ENCODE data around the gene SCN10A.

SCN10A gene

DNA sequence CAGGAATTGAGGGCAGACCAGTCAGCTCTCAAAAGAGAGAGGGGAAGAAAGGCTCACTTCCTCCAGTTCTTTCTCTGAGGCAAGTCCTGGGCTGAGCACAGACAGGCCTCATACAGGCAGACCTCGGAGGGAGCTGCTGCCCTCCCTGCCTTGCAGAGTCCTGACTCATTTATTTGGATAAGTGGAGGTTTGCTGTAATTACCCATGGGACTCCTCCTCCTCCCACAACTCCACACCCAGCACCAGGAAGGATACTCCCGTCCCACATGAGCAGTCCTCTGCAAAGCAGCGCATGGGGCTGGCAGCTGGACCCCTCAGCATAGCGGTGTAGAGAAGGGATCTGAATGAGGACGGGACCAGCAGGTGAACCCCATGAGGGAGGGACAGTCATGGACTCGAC lies 13.4 kb upstream of the SCN10A start:
- FAIRE-seq (no peak), DNase-seq (ENCODE audit: insufficient read length, low spot score) (no peak)
- TF ChIP-seq PAX5 (IDR thresholded peaks at IDR 0.05; ENCODE audit: insufficient read depth, low read length, severe bottlenecking) = no peak
- TF ChIP-seq SPI1 (IDR thresholded peaks at IDR 0.05; ENCODE audit: low read depth, low read length) = no peak
- no peak for TF ChIP-seq POLR2AphosphoS5 (IDR thresholded peaks at IDR 0.05; ENCODE audit: low read depth, low read length)
- no peak for TF ChIP-seq TAF1 (IDR thresholded peaks at IDR 0.05; ENCODE audit: low read depth, low read length)
- TF ChIP-seq POLR2A (IDR thresholded peaks at IDR 0.05; ENCODE audit: low read depth, low read length) = no peak
- no peak for TF ChIP-seq POU2F2 (IDR thresholded peaks at IDR 0.05; ENCODE audit: low read depth, low read length)

- no peak for TF ChIP-seq PAX5 (IDR thresholded peaks at IDR 0.05; ENCODE audit: insufficient read depth, low read length, severe bottlenecking)
- TF ChIP-seq SPI1 (IDR thresholded peaks at IDR 0.05; ENCODE audit: low read depth, low read length) = no peak
- TF ChIP-seq POLR2AphosphoS5 (IDR thresholded peaks at IDR 0.05; ENCODE audit: low read depth, low read length) = no peak
- TF ChIP-seq POU2F2 (IDR thresholded peaks at IDR 0.05; ENCODE audit: low read depth, low read length) = no peak
- no peak for TF ChIP-seq TAF1 (IDR thresholded peaks at IDR 0.05; ENCODE audit: low read depth, low read length)
- no peak for TF ChIP-seq POLR2A (IDR thresholded peaks at IDR 0.05; ENCODE audit: low read depth, low read length)
- DNase-seq (ENCODE audit: insufficient read length, low spot score) = no peak
- FAIRE-seq = no peak
Observed at GRCh38 chr3:38828681-38829080, 12.7 kb upstream of the SCN10A start.

DNA sequence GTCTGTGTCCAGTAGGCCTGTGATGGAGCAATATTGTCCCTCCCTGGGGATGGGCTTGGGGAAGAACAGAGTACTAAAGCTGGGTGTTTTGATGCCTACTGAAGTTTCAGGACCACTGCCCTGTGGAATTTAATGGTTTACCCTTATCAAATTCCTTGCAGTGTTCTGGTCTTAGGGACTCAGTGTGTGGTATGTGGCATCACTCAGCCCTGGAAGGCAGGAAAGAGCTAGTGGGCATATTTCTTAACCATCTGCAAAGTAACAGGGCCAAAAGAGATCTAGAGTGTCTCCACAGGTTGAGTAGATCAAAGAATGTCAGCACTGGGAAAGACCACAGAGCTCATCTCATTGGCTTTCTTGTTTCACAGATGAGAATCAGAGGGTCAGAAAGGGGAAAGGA lies 11.8 kb upstream of the SCN10A start:
- TF ChIP-seq PAX5 (IDR thresholded peaks at IDR 0.05; ENCODE audit: insufficient read depth, low read length, severe bottlenecking) (no peak), TAF1 (IDR thresholded peaks at IDR 0.05; ENCODE audit: low read depth, low read length) (no peak), POU2F2 (IDR thresholded peaks at IDR 0.05; ENCODE audit: low read depth, low read length) (no peak), POLR2A (IDR thresholded peaks at IDR 0.05; ENCODE audit: low read depth, low read length) (no peak), POLR2AphosphoS5 (IDR thresholded peaks at IDR 0.05; ENCODE audit: low read depth, low read length) (no peak), SPI1 (IDR thresholded peaks at IDR 0.05; ENCODE audit: low read depth, low read length) (no peak)
- DNase-seq (ENCODE audit: insufficient read length, low spot score) (no peak), FAIRE-seq (no peak)

- DNase-seq (ENCODE audit: insufficient read length, low spot score) = no peak
- no peak for FAIRE-seq
- TF ChIP-seq SPI1 (IDR thresholded peaks at IDR 0.05; ENCODE audit: low read depth, low read length) (no peak), POU2F2 (IDR thresholded peaks at IDR 0.05; ENCODE audit: low read depth, low read length) (no peak), TAF1 (IDR thresholded peaks at IDR 0.05; ENCODE audit: low read depth, low read length) (no peak), POLR2AphosphoS5 (IDR thresholded peaks at IDR 0.05; ENCODE audit: low read depth, low read length) (no peak), POLR2A (IDR thresholded peaks at IDR 0.05; ENCODE audit: low read depth, low read length) (no peak), PAX5 (IDR thresholded peaks at IDR 0.05; ENCODE audit: insufficient read depth, low read length, severe bottlenecking) (no peak)
Observed at GRCh38 chr3:38826001-38826400, 10.0 kb upstream of the SCN10A start.

GRCh38 chr3:38824349-38824748 lies 8.3 kb upstream of the SCN10A start:
- FAIRE-seq = no peak
- no peak for DNase-seq (ENCODE audit: insufficient read length, low spot score)
- no peak for TF ChIP-seq POU2F2 (IDR thresholded peaks at IDR 0.05; ENCODE audit: low read depth, low read length)
- no peak for TF ChIP-seq SPI1 (IDR thresholded peaks at IDR 0.05; ENCODE audit: low read depth, low read length)
- TF ChIP-seq POLR2A (IDR thresholded peaks at IDR 0.05; ENCODE audit: low read depth, low read length) = no peak
- TF ChIP-seq PAX5 (IDR thresholded peaks at IDR 0.05; ENCODE audit: insufficient read depth, low read length, severe bottlenecking) = no peak
- no peak for TF ChIP-seq POLR2AphosphoS5 (IDR thresholded peaks at IDR 0.05; ENCODE audit: low read depth, low read length)
- TF ChIP-seq TAF1 (IDR thresholded peaks at IDR 0.05; ENCODE audit: low read depth, low read length) = no peak

DNA sequence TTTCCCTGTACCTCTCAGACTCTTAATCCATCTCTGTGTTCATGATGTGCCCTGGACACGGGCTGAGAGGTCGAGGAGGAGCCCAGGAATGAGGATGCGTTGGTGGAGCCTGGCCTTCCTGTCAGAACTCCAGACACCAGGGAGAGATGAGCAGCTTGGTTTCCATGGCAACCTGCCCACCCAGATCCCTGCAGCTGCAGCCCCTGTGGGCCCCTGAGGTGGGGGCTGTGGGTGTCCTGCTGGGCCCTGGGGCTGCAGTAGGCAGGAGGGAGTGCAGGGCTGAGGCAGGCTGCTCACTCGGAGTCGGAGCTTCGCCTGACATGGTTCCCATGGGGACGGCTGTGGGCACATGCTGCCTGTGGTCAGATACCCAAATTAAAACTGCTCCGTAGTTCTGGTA lies 7.7 kb upstream of the SCN10A start:
- DNase-seq (ENCODE audit: insufficient read length, low spot score) (no peak), FAIRE-seq (no peak)
- TF ChIP-seq PAX5 (IDR thresholded peaks at IDR 0.05; ENCODE audit: insufficient read depth, low read length, severe bottlenecking) = no peak
- TF ChIP-seq POLR2AphosphoS5 (IDR thresholded peaks at IDR 0.05; ENCODE audit: low read depth, low read length) = no peak
- no peak for TF ChIP-seq SPI1 (IDR thresholded peaks at IDR 0.05; ENCODE audit: low read depth, low read length)
- no peak for TF ChIP-seq POU2F2 (IDR thresholded peaks at IDR 0.05; ENCODE audit: low read depth, low read length)
- no peak for TF ChIP-seq TAF1 (IDR thresholded peaks at IDR 0.05; ENCODE audit: low read depth, low read length)
- TF ChIP-seq POLR2A (IDR thresholded peaks at IDR 0.05; ENCODE audit: low read depth, low read length) = no peak

DNA sequence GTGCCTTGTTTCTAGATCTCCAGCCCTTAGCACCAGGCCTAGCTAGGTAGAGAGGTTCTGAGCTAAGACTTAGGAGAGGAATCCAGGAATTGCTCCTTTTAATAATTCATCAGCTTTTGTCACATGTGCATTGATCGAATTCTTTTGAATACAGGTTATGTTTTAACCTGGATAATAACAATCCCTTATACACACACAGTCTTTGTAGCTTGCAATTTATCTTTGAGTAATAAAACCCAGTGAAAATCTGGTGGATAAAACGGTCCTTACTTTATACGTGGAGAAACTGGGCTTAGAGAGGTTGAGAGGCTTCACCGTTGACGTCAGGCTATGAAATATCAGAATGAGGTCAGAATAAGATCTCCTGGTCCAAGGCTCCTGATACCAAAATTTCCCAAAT lies 7.2 kb upstream of the SCN10A start:
- TF ChIP-seq PAX5 (IDR thresholded peaks at IDR 0.05; ENCODE audit: insufficient read depth, low read length, severe bottlenecking) (no peak), SPI1 (IDR thresholded peaks at IDR 0.05; ENCODE audit: low read depth, low read length) (no peak), POLR2A (IDR thresholded peaks at IDR 0.05; ENCODE audit: low read depth, low read length) (no peak), POU2F2 (IDR thresholded peaks at IDR 0.05; ENCODE audit: low read depth, low read length) (no peak)
- no peak for FAIRE-seq
- DNase-seq (ENCODE audit: insufficient read length, low spot score) = no peak

DNA sequence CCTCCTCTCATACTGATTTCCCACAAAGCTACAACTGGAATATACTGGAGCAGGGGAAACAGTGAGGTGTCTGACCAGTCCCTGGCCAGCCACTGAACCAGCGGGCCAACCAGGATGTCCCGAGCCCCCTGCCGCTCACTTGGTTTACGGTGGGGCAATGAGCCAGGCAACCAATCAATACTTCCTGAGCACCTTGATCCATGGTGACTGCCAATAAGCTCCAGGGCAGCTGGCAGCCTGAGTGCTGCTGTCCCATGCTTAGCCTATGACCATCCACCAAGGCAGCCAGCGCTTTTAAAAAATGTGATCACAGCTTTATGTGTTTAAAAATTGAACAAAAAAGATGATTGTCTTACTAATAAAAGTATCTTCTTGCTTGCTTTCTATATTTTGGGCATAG lies 4.2 kb downstream of the SCN10A start:
- no peak for DNase-seq (ENCODE audit: insufficient read length, low spot score)
- no peak for FAIRE-seq
- no peak for TF ChIP-seq PAX5 (IDR thresholded peaks at IDR 0.05; ENCODE audit: insufficient read depth, low read length, severe bottlenecking)
- TF ChIP-seq SPI1 (IDR thresholded peaks at IDR 0.05; ENCODE audit: low read depth, low read length) = no peak
- TF ChIP-seq TAF1 (IDR thresholded peaks at IDR 0.05; ENCODE audit: low read depth, low read length) = no peak
- no peak for TF ChIP-seq POLR2AphosphoS5 (IDR thresholded peaks at IDR 0.05; ENCODE audit: low read depth, low read length)
- no peak for TF ChIP-seq POU2F2 (IDR thresholded peaks at IDR 0.05; ENCODE audit: low read depth, low read length)
- TF ChIP-seq POLR2A (IDR thresholded peaks at IDR 0.05; ENCODE audit: low read depth, low read length) = no peak

DNA sequence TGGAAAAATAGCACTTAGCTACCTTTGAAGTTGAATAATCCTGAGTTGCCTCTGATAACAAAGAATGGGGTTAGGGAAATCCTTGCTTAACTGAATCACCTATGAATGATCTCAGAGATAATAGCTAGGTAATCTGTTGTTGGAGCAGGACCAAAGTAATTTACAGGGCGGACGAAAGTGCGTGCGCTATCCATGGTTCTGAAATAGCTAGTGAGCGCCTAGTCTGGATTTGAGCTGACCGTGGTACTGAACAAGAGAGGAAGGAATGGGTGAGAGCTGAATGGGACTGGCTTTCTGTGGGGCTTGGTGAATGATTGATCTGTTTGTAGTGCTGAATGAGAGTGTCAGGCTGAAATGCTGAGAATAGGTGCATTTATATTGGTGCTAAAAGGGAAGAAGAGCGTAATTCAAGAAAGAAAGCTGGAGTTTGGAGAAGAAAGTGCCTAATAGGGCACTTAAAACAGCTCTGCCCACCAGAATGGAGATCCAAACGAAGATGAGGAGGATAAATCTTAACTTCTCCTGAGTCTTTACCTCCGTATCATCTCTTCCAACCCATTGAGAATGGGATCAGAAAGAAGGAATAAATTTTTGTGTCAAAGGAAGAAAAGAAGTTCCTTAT lies 10.1 kb downstream of the SCN10A start:
- TF ChIP-seq POLR2A (IDR thresholded peaks at IDR 0.05; ENCODE audit: low read depth, low read length) (no peak), SPI1 (IDR thresholded peaks at IDR 0.05; ENCODE audit: low read depth, low read length) (no peak), TAF1 (IDR thresholded peaks at IDR 0.05; ENCODE audit: low read depth, low read length) (no peak), PAX5 (IDR thresholded peaks at IDR 0.05; ENCODE audit: insufficient read depth, low read length, severe bottlenecking) (no peak), POLR2AphosphoS5 (IDR thresholded peaks at IDR 0.05; ENCODE audit: low read depth, low read length) (no peak), POU2F2 (IDR thresholded peaks at IDR 0.05; ENCODE audit: low read depth, low read length) (no peak)
- peak; percentile 74 for FAIRE-seq
- peak; percentile 18 for DNase-seq (ENCODE audit: insufficient read length, low spot score)

- TF ChIP-seq TAF1 (IDR thresholded peaks at IDR 0.05; ENCODE audit: low read depth, low read length) (no peak), SPI1 (IDR thresholded peaks at IDR 0.05; ENCODE audit: low read depth, low read length) (no peak), PAX5 (IDR thresholded peaks at IDR 0.05; ENCODE audit: insufficient read depth, low read length, severe bottlenecking) (no peak)
- FAIRE-seq = no peak
- no peak for DNase-seq (ENCODE audit: insufficient read length, low spot score)
Observed at GRCh38 chr3:38805004-38805403, 11.0 kb downstream of the SCN10A start.

Data from GM12891 (cell line).